ENCODE results near the gene SEMA3G.

Gene SEMA3G

DNA sequence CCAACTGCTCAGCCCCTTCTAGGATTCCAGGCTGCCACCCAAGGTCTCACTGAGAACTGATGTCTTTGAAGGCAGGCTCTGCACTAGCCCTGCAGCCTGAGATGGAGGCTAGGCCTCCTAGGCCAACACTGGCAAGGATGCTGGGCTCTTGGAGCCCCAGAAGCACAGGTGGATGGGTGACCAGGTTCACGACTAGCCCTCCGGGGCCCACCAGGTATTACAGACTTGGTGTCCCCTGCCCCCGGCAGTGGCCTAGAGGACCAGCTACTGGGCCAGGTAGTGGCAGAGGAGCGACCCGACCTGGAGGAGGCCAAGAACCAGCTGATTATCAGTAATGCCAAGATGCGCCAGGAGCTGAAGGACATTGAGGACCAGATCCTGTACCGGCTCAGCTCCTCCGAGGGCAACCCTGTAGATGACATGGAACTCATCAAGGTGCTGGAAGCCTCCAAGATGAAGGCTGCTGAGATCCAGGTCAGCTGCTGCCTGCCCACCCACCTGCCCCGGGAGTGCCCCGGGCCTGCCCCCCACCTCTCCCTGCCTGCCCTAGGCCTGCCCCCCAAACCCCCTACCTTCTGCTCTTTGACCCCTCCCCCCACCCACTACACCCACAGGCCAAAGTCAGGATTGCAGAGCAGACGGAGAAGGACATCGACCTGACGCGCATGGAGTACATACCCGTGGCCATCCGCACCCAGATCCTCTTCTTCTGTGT is 52.5 kb downstream of the SEMA3G start:
- no peak overlapping the region for H3K4me3 ChIP-seq (ENCODE audit: low read depth, low read length)

DNA sequence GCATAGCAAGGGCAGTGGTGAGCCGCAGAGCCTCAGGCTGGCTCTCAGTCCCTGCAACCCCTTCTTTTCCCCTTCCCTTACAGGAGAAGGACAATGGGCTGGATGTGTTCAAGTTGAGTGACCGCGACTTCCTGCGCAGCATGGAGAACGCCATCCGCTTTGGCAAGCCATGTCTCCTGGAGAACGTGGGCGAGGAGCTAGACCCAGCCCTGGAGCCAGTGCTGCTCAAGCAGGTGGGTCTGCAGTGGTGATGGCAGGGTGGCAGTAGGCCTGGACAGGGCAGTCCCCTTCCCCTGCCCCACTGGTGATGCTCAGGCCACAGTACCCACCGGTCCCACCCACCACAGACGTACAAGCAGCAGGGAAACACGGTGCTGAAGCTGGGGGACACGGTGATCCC is 53.8 kb downstream of the SEMA3G start:
- no peak for DNase-seq (ENCODE audit: low read depth)
- TF ChIP-seq, protein P1, sequence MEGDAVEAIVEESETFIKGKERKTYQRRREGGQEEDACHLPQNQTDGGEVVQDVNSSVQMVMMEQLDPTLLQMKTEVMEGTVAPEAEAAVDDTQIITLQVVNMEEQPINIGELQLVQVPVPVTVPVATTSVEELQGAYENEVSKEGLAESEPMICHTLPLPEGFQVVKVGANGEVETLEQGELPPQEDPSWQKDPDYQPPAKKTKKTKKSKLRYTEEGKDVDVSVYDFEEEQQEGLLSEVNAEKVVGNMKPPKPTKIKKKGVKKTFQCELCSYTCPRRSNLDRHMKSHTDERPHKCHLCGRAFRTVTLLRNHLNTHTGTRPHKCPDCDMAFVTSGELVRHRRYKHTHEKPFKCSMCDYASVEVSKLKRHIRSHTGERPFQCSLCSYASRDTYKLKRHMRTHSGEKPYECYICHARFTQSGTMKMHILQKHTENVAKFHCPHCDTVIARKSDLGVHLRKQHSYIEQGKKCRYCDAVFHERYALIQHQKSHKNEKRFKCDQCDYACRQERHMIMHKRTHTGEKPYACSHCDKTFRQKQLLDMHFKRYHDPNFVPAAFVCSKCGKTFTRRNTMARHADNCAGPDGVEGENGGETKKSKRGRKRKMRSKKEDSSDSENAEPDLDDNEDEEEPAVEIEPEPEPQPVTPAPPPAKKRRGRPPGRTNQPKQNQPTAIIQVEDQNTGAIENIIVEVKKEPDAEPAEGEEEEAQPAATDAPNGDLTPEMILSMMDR (conservative IDR thresholded peaks at IDR 0.05; ENCODE audit: low read depth, low read length), result no peak
- no peak overlapping the region for H3K4me3 ChIP-seq (ENCODE audit: low read depth, low read length)

More for the DNA sequence above, 52.5 kb downstream of the SEMA3G start:
- DNase-seq (ENCODE audit: low read depth), result no peak
- TF ChIP-seq, protein P1 (conservative IDR thresholded peaks at IDR 0.05; ENCODE audit: low read depth, low read length), result no peak

DNA sequence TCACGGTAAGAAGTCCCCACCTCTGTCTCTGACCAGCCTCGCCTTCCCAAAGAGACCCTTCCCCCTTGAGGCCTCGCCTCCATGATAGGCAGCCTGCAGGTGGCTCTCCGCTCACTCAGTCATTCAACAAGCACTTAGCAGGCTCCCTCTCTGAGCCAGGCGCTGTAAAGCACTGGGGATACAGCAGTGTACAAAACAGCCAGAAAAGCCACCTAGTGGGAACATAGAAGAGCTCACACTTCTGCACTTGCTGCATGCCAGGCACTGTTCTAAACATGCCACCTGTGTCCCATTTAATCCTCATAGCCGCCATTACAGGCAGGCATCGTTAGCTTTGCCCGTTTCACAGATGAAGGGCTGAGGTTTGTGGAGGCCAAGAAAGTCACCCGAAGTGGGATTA is 56.0 kb downstream of the SEMA3G start:
- peak; percentile 24 for DNase-seq (ENCODE audit: low read depth)
- TF ChIP-seq, protein P1 (conservative IDR thresholded peaks at IDR 0.05; ENCODE audit: low read depth, low read length), result peak; percentile 29
- no peak overlapping the region for H3K4me3 ChIP-seq (ENCODE audit: low read depth, low read length)

DNA sequence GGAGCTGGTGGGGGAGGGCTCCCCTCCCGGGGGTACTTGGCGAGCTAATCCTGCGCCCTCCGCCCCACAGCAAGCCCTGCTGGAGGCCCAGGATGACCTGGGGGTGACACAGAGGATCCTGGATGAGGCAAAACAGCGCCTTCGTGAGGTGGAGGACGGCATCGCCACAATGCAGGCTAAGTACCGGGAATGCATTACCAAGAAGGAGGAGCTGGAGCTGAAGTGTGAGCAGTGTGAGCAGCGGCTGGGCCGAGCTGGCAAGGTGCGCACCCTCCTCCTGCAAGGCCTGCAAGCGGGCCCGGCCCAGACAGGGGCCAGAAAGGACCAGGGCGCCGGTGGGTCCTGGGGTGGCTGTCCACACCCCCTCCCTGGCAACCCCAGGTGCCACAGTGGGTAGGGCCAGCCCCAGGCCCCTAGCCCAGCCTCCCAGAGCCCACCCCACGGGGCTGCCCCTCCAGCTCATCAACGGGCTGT is 56.5 kb downstream of the SEMA3G start:
- no peak for DNase-seq (ENCODE audit: low read depth)
- no peak overlapping the region for H3K4me3 ChIP-seq (ENCODE audit: low read depth, low read length)
- TF ChIP-seq, protein P1 (conservative IDR thresholded peaks at IDR 0.05; ENCODE audit: low read depth, low read length), result no peak

DNA sequence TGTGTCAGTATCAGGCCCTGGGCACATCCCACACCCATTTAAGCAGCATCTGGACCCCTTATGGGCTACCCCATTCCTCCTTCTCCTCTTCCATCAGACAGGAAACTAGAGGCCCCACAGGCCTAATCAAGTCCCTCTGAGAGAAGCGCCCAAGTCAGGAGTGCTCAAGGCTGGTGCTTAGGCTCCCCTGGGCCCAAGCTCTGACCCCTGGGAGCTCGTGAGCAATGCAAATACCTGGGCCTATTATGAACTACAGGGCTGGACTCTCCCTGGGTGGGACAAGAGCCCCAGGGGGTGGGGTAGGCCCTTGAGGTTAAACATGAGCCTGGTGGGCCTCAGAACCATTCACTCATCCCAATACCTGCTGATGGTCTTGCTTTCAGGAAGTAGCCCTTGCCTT is 57.4 kb downstream of the SEMA3G start:
- DNase-seq (ENCODE audit: low read depth), result no peak
- no peak overlapping the region for H3K4me3 ChIP-seq (ENCODE audit: low read depth, low read length)
- TF ChIP-seq, protein P1 (conservative IDR thresholded peaks at IDR 0.05; ENCODE audit: low read depth, low read length), result no peak

DNA sequence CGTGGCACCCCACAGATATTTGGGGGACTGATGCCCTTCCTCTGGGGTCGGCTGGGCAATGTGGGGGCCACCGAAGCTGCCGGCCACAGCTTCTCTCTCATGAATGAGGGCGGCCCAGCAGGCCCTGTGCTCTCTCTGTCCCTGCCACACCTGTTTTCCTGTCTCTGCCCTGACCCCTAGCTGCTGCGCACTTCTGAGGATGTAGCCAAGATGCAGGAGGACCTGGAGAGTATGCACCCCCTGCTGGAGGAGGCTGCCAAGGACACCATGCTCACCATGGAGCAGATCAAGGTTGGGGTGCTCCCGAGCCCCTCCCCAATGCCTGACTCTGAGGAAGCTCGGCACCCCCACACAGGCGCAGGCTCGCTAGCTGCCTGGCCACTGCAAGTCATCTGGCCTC is 59.7 kb downstream of the SEMA3G start:
- TF ChIP-seq, protein P1 (conservative IDR thresholded peaks at IDR 0.05; ENCODE audit: low read depth, low read length), result peak; percentile 73
- H3K4me3 ChIP-seq (ENCODE audit: low read depth, low read length), result no peak overlapping the region
- DNase-seq (ENCODE audit: low read depth), result peak; percentile 57
